OCI-LY7 (cell line): ENCODE data around the gene IRGC. TPM values are rescaled to one million over a fixed set of nuclear protein-coding genes. Genes with fewer than 3 reads are reported as not detected.

Experiments
- BruUV-seq: library from RNA; stranded (reverse); fragments of 400-500 nt; replicated peaks from 2 replicates; lab custom pipeline; 2021; lab: Mats Ljungman, UMichigan
- CTCF ChIA-PET: fragments of 300-600 bp; sonication (Branson Sonifier 250); formaldehyde crosslinking; loops from one replicate; lab custom pipeline; 2022; ENCODE audit warnings: antibody characterized with exemption; ENCODE audit not compliant: unreplicated experiment; lab: Charles Lee
- POLR2A ChIA-PET: fragments of 300-600 bp; sonication (Branson Sonifier 250); formaldehyde crosslinking; loops from one replicate; lab custom pipeline; 2022; ENCODE audit warnings: antibody characterized with exemption; lab: Charles Lee
- DNase-seq: peaks from one replicate; pipeline ENCODE4 v3.0.0-alpha.2; 2015; ENCODE audit warnings: low spot score
- H2AFZ ChIP-seq: fragments of 200-600 bp; sonication (generic), shearing (Covaris generic); 2 replicates; pipeline ENCODE4 v1.6.1; 2014; ENCODE audit warnings: mild to moderate bottlenecking, antibody characterized with exemption, low read length, moderate library complexity
- H3K27ac ChIP-seq: fragments of 200-600 bp; sonication (generic); 2 replicates; pipeline ENCODE4 v1.5.1; 2014; ENCODE audit warnings: mixed run types, low read depth, mild to moderate bottlenecking, moderate library complexity, low read length, inconsistent platforms; ENCODE audit not compliant: poor library complexity, severe bottlenecking
- H3K36me3 ChIP-seq: fragments of 200-600 bp; sonication (generic); 2 replicates; pipeline ENCODE4 v1.6.1; 2014; ENCODE audit warnings: mild to moderate bottlenecking, antibody characterized with exemption, low read length, moderate library complexity, mixed read lengths; ENCODE audit not compliant: insufficient read depth
- H3K4me1 ChIP-seq: fragments of 200-600 bp; sonication (generic); 2 replicates; pipeline ENCODE4 v1.5.1; 2014; ENCODE audit warnings: mild to moderate bottlenecking, low read length; ENCODE audit not compliant: insufficient read depth, poor library complexity, severe bottlenecking
- H3K4me2 ChIP-seq: fragments of 200-600 bp; sonication (generic); 2 replicates; pipeline ENCODE4 v1.6.1; 2014; ENCODE audit warnings: mild to moderate bottlenecking, low read length
- H3K4me3 ChIP-seq: fragments of 200-600 bp; sonication (generic); 2 replicates; pipeline ENCODE4 v1.5.1; 2014; ENCODE audit warnings: mild to moderate bottlenecking, low read depth, low read length; ENCODE audit not compliant: poor library complexity, severe bottlenecking
- H3K79me2 ChIP-seq: fragments of 200-600 bp; sonication (generic); 2 replicates; pipeline ENCODE4 v1.6.1; 2016; ENCODE audit warnings: low read depth, mild to moderate bottlenecking, low read length, moderate library complexity, mixed read lengths; ENCODE audit not compliant: insufficient read depth
- H3K9me2 ChIP-seq: fragments of 200-600 bp; sonication (generic); 2 replicates; pipeline ENCODE4 v1.6.1; 2016; ENCODE audit warnings: mild to moderate bottlenecking, low read length, mixed read lengths; ENCODE audit not compliant: insufficient read depth
- H3K9me3 ChIP-seq: fragments of 200-600 bp; sonication (generic); 2 replicates; pipeline ENCODE4 v1.6.1; 2014; ENCODE audit warnings: mild to moderate bottlenecking, mixed run types, low read length, mixed read lengths
- H4K20me1 ChIP-seq: fragments of 200-600 bp; sonication (generic); 2 replicates; pipeline ENCODE4 v1.6.1; 2014; ENCODE audit warnings: mild to moderate bottlenecking, antibody characterized with exemption, low read length, moderate library complexity, mixed read lengths; ENCODE audit not compliant: insufficient read depth
- EZH2phosphoT487 ChIP-seq: fragments of 200-600 bp; sonication (generic); IDR thresholded peaks from 2 replicates; pipeline ENCODE4 v1.6.1; 2018; ENCODE audit warnings: low read depth, borderline replicate concordance, mild to moderate bottlenecking, mixed run types, antibody characterized with exemption, low read length, moderate library complexity, mixed read lengths
- intact Hi-C: fragments of 100-400 bp; cut with micrococcal nuclease; formaldehyde crosslinking; loops from one replicate; pipeline ENCODE4 v1.10.0; 2022; ENCODE audit not compliant: unreplicated experiment
- total RNA-seq, 2 experiments: library from RNA; depleted of rRNA in 1 of 2; stranded (reverse); fragments of >200 nt in 1 of 2; shearing (Covaris generic) in 1 of 2; gene quantifications; 2 replicates each; pipeline ENCODE4 v1.2.3, GENCODE V29; 2014 to 2022
- TF ChIP-seq, protein P1 (sequence below): fragments of 200-600 bp; sonication (generic); conservative IDR thresholded peaks from 2 replicates; pipeline ENCODE4 v1.5.1; 2014; ENCODE audit warnings: mild to moderate bottlenecking, antibody characterized with exemption, low read length, moderate library complexity, mixed read lengths

IRGC gene
- total RNA-seq, 2 experiments from 2014 or later = not detected

GRCh38 chr19:43672061-43672679 is 43.7 kb upstream of the IRGC start:
- H3K9me3 ChIP-seq = no peaks in the 10 kb centered on the region
- TF ChIP-seq, protein P1, sequence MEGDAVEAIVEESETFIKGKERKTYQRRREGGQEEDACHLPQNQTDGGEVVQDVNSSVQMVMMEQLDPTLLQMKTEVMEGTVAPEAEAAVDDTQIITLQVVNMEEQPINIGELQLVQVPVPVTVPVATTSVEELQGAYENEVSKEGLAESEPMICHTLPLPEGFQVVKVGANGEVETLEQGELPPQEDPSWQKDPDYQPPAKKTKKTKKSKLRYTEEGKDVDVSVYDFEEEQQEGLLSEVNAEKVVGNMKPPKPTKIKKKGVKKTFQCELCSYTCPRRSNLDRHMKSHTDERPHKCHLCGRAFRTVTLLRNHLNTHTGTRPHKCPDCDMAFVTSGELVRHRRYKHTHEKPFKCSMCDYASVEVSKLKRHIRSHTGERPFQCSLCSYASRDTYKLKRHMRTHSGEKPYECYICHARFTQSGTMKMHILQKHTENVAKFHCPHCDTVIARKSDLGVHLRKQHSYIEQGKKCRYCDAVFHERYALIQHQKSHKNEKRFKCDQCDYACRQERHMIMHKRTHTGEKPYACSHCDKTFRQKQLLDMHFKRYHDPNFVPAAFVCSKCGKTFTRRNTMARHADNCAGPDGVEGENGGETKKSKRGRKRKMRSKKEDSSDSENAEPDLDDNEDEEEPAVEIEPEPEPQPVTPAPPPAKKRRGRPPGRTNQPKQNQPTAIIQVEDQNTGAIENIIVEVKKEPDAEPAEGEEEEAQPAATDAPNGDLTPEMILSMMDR = no peak
- no peak for TF ChIP-seq EZH2phosphoT487
- H4K20me1 ChIP-seq = no peaks in the 10 kb centered on the region
- H3K4me3 ChIP-seq = no peak overlapping the region
- H3K27ac ChIP-seq = no peak overlapping the region
- DNase-seq = no peak
- no peaks in the 10 kb centered on the region for H3K79me2 ChIP-seq
- intact Hi-C loops = no loop called here
- no peaks in the 10 kb centered on the region for H3K36me3 ChIP-seq
- BruUV-seq = no TSS peak
- ChIA-PET POLR2A (no interaction called here), CTCF (no interaction called here)
- no peak overlapping the region for H3K4me2 ChIP-seq
- H2AFZ ChIP-seq = no peak overlapping the region
- H3K4me1 ChIP-seq = no peaks in the 10 kb centered on the region
- H3K9me2 ChIP-seq = no peaks in the 10 kb centered on the region

DNA sequence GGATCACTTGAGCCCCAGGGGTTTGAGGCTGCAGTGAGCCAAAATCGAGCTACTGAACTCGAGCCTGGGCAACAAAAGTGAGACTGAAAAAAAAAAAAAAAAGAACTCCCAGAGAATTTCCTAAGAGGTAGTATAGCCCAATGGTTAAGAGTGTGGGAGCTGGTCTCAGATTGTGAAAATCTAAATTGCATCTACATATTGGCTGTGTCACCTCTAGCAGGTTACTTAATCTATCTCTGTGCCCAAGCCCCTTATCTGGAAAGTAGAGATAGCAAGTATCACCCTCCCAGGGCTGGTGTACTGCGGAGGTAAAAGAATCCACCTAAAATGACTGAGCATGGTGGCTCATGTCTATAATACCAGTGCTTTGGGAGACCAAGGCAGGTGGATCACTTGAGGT is 42.2 kb upstream of the IRGC start:
- no peak for TF ChIP-seq EZH2phosphoT487
- TF ChIP-seq, protein P1 = no peak

GRCh38 chr19:43674183-43674582 is 41.7 kb upstream of the IRGC start:
- ChIA-PET CTCF (no interaction called here), POLR2A (no interaction called here)
- Histone ChIP-seq H2AFZ (no peak overlapping the region), H3K36me3 (no peaks in the 10 kb centered on the region), H3K9me2 (no peaks in the 10 kb centered on the region), H4K20me1 (no peaks in the 10 kb centered on the region), H3K4me1 (no peaks in the 10 kb centered on the region), H3K4me3 (no peak overlapping the region), H3K79me2 (no peaks in the 10 kb centered on the region), H3K4me2 (no peak overlapping the region), H3K9me3 (no peaks in the 10 kb centered on the region), H3K27ac (no peak overlapping the region)
- TF ChIP-seq, protein P1 = no peak
- TF ChIP-seq EZH2phosphoT487 = no peak
- no peak for DNase-seq
- no TSS peak for BruUV-seq
- intact Hi-C loops = no loop called here

More for the DNA sequence above, 42.2 kb upstream of the IRGC start:
- ChIA-PET POLR2A (interaction anchor here (0.7 kb wide), 1 partner anchor 13 kb away, joined by 3 read pairs; no protein-coding TSS in a partner anchor), CTCF (no interaction called here)
- Histone ChIP-seq H3K4me2 (no peak overlapping the region), H3K27ac (no peak overlapping the region), H2AFZ (no peak overlapping the region), H4K20me1 (no peaks in the 10 kb centered on the region), H3K4me1 (no peaks in the 10 kb centered on the region), H3K9me3 (no peaks in the 10 kb centered on the region), H3K9me2 (no peaks in the 10 kb centered on the region), H3K4me3 (no peak overlapping the region), H3K79me2 (no peaks in the 10 kb centered on the region), H3K36me3 (no peaks in the 10 kb centered on the region)
- no peak for DNase-seq
- no TSS peak for BruUV-seq
- intact Hi-C loops = no loop called here
